Head of caudate nucleus (tissue), 42 donors: ENCODE data around the gene CFAP65.
A peak's percentile ranks its signal among the peaks of the same experiment; 100 is the strongest.

Source experiments
- DNase-seq, 42 donors: peaks; one replicate each; pipeline versions ENCODE4 v3.0.0 to v3.0.0-alpha.2; 2020 to 2021; ENCODE audit warnings: mixed read lengths in 7 of 42
- intact Hi-C: fragments of 100-400 bp; cut with DNase I; formaldehyde crosslinking; loops from one replicate; pipeline ENCODE4 v1.15.0; 2022

Gene CFAP65

GRCh38 chr2:219042750-219043149, 1.4 kb upstream of the CFAP65 start:
- no peak for DNase-seq
- intact Hi-C loops: no loop called here

DNA sequence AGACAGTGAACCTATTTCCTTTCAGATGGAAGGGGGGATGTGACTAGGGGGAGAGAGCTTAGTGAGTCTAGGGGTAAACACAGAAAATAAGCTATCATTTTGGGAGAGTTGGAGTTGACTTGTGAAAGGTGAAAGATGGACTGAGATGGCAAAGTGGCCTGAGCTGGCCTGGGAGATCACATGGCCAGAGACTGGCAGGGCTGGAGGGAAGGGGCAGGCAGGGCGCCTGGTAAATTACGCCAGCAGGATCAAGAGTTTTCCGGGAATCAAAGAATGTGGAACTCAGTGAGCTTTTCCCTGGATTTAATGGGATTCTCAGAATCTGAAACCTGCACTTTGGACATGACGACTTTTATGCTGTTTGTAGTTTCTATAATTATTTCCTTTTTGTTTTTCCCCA, 841 bp upstream of the CFAP65 start:
- peak in 1 of 42 donors; percentile 23 for DNase-seq
- intact Hi-C loops: no loop called here

DNA sequence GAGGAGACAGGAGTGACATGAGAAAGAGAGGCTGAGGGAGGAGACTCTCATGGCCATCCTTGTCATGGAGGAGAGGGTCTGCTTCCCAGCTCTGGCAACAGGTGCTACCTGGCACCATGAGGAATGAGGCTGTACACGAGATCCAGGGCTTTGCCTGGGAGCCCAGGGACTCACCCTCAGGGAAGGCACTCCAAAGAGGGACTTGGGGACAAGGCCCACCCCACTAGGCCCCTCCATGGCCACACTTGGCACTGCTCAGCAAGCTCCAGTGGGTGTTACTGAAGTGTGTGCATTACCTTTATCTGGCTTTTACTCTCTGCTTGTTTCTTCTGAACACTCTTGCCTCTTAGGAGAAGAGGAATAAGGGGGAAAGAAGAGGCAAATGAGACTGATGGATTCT, 2.7 kb downstream of the CFAP65 start:
- intact Hi-C loops: no loop called here
- DNase-seq: no peak

- no peak for DNase-seq
- intact Hi-C loops: no loop called here
These were observed 3.4 kb downstream of the CFAP65 start for GRCh38 chr2:219037783-219038499.

DNA sequence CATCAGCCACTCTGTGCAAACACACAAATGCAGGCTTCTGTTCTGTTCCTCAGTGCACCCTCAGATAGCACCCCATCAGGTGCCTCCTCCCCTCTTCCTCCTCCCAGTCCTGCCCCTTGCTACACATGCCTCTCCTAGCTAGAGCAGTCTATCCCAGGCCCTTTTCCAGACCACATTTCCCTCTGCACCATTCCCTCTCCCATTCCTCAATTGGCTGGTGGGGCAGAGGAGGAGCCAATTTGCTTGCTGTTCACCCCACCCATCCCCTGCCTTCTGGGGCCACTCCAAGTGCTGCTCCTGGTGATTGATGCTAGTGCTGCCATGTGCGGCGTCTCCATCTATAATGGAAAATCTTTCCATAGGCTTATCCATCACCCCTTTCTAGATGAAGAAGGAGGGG, 5.4 kb downstream of the CFAP65 start:
- intact Hi-C loops: no loop called here
- DNase-seq: no peak

DNA sequence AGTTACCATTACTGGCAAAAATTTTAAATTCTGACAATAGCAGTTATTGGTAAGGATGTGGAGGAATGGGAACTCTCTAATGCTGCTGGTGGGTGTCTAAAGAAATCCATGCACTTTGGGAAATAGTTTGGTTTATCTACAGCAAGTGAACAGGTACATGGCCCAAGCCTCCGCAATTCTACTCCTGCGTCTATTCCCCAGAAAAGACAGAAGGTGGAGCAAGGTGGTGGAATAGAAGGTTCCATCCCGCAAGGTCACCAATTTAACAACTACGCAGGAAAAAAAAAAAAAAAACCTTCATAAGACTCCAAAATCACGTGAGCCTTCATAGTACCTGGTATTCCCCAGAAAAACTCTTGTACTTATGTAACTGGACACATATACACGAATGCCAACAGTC, 6.5 kb downstream of the CFAP65 start:
- intact Hi-C loops: no loop called here
- no peak for DNase-seq

GRCh38 chr2:219032051-219032745, 9.1 kb downstream of the CFAP65 start:
- no peak for DNase-seq
- intact Hi-C loops: no loop called here

DNA sequence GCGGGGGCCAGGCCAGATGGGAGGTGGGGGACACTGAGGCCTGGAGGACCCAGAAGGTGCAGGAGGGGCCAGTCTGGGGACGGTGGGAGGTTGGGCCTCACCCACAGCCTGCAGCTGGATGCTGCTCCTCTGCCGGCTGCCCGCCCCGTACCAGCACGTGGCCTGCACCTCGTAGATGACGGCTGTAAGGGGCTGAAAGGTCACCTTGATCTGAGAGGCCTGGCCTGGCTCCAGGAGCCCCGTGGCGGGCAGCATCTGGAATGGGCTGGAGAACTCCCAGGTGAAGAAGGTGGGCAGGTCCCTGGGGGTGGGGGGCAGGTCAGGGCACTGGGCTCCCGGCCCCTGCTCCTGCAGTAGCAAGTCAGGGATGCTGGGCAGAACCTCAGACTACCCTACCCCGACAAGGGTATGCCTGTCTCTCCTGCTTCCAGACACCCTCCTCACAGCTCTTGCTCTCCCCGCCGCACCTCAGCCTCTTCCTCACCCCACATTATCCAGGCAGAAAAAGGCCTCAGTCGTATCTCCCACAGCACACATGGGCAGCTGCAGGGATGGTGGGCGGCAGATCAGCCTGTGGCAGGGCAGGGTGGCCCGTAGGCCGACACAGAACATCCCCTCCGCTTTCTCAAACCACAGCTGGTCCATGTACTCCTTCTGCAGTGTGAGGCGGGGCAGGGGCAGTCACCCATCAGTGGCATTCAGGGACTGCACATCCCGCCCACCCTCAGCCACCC, 10.1 kb downstream of the CFAP65 start:
- intact Hi-C loops: no loop called here
- DNase-seq: no peak

DNA sequence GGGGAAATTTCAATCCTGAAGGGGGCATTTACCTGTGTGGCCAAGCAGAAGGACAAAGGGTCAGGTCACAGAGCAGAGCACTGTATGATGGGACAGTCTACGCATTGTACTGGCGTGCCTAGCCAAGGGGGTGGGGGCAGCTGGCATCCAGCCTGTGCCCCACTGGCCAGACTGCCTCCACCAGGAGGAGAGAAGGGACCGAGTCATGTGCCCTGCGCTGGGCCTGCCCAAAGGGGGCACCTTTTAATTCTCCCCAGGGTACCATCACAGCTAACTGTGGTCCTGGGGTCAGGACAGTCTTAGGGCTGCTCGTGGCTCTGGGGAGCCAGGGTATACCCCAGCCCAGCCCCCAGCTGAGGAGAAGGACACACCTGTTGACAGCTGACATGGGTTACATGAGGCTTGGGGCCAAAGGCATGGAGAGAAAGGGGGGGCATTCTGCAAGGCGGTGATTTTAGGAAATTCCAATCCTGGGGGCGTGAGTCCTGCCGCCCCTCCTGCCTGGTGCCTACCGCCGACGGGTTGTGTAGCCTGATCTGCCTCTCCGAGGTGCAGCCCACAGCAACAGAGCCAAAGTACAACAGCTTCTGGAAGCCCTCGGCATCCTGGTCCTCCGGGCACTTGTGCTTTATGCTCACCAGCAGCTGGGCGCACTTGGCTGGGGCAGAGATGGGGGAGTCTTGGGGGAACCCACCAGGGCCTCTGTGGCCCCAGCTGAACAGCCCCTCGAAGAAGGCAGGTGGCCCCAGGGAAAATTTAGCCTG, 11.0 kb downstream of the CFAP65 start:
- intact Hi-C loops: no loop called here
- DNase-seq: no peak

DNA sequence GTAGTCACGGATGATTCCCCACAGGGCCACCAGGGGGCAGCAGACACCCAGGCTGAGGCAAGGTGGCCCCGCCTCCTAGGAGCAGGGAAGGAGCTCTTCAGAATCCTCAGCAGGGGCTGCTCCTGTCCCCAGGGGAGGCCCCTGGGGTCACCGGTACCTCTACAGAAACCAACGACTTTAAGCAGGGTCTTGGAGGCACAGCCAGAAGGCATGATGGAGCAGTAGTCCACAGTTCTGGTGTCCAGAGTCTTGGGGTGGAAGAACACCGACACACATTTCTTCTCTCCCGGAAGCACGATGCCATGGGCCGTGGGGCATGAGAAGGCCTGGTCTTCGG, 11.5 kb downstream of the CFAP65 start:
- DNase-seq: peak; percentile 82 to 95 (median 90)
- intact Hi-C loops: no loop called here

DNA sequence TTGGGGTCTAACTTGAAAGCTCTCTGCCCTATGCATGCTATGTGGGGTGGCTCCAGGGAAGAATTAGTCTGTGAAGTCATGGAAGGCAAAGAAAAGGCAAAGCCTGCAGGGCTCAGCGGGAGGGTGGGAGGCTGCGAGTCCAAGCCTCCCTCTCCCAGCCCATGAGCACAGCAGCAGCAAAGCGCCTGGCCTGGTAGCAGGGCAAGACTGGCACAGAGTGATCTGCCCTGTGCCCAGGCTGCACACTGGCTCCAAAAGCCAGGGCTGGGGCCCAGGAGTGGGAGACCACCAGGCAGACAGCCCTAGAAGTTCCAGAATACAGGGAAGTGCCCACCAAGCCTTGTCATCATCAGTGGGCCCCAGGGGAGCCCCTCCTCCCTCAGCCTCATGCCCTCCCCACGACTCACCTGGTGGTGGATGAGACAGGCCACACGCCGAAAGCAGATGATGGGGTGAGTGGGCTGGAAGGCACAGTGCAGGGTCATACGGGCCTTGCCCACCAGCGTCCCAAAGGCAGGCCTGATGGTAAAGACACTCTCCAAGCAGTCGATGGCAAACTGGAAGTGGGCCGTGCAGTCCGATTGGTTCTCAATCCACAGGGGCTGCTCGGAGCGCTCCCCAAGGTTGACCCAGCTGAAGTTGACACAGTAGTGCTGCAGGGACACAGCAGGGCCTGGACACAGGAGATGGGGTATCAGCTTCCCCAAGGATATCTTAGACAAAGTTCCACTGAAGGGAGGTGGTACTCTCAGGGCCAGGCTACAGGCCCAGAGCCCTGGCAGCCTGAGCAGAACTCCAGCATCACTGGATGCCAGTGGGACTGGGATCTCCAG, 12.1 kb downstream of the CFAP65 start:
- intact Hi-C loops: no loop called here
- DNase-seq: no peak

DNA sequence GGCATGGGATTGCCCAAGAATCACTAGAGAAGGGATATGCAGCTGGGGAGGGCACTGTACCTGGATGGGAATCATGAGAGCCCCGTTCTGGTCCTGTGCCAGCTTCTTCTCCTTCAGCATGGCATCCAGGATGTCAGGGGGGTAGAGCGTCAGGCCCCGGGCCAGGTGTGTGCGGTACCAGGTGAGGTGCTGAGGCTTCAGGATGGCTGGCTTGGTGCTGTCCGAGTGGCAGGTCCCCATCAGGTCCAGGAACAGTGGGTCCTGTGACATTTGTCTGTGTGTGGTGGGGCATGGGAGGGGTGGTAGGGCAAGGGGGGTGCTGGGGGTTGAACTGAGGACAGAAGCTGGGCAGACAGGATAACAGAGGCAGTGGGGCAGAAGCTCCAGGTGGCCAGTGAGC, 13.2 kb downstream of the CFAP65 start:
- intact Hi-C loops: no loop called here
- DNase-seq: no peak

- no peak for DNase-seq
- intact Hi-C loops: no loop called here
These were observed 13.7 kb downstream of the CFAP65 start for GRCh38 chr2:219027511-219028055.

GRCh38 chr2:219026946-219027345, 14.4 kb downstream of the CFAP65 start:
- intact Hi-C loops: no loop called here

DNA sequence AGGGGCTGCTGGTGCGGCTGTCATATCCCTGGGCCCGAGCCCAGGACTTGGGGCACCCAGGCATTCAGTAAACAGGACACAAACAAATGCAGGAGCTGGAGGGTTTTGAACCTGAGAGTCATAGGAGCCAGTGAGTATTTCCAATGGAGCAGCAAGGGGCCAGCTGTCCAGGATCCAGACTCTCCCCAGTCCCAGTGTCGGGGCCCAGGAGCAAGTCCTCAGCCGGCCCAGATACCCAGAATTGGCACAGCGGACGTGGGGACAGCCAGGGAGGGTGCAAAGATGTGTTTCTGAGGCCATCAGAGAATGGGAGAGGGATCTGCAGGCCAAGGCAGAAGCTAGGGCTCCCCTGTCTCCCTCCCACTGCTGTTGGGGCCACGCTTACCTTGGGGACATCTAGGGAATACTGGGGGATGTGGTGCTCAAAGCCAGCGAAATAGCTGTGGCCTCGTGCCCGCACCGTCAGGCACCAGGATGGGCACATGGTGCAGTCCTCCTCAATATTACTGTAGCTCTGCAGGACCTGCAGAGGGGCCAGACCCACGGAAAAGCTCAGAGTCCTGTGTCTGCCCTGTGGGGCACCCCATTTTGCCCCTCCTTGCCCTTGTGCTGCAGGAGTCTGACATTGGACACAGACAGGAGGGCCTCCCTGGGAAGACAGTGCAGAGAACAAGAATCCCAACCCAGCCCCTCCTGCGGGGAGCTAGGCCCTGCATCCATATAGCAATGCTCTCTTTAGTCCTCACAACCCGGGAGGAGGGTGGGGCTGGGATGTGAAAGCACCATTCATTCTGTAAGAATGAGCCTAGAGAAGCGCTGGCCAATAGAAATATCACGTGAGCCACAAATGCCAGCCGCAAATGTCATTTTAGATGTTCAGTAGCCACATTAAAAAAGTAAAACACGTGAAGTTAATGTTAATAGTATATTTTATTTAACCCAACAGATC, 15.4 kb downstream of the CFAP65 start:
- peak; percentile 58 to 94 (median 82) for DNase-seq
- intact Hi-C loops: no loop called here

More at GRCh38 chr2:219026946-219027345, 14.4 kb downstream of the CFAP65 start:
- no peak for DNase-seq

DNA sequence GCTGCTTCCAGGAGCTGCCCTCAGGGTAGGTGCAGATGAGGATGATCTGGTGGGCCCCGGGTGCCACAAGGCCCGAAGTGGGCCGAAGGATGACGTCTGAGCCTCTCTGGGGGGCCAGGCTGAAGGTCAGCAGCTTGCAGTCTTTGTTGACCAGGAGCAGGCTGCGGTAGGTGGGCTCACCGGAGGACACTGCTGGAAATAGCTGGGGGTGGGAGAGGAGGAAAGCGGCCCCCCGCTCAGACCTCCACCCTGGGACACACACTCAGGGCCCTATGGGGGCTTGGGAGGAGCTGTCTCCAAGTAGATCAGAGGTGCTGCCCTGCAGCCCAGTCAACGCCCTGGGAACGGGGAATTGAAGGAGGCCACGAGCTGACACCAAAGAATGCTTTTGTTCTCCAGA, 17.3 kb downstream of the CFAP65 start:
- DNase-seq: no peak
- intact Hi-C loops: no loop called here

DNA sequence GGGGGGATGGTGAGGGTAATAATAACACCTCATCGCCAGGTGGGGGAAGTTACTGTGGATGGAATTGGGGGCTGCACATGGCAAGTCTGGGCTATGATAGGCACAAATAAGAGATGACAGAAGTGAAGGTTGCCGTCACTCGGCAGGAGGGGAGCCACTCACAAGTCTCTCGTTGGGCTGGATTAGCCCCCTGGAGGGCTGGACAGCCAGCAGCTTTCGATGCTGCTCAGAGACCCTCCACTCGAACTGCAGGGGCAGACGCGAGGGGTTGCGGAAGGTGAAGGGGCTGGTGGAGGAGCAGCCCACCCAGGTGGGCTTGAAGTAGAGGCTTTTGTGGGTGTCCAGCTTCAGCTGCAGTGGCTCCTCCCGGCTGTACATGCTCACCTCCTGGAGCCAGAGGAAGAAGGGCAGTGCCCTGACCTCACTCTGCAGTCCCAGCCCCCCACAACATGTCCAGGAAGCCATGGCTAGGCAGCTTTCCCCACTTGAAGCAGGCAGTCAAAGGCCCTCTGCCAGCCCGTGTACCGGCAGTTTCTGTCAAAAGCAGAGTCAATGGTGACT, 18.2 kb downstream of the CFAP65 start:
- DNase-seq: no peak
- intact Hi-C loops: no loop called here
